HL-60 (cell line): ENCODE data around the gene PTGR1.

Experiments used
- CTCF ChIP-seq: IDR thresholded peaks from one replicate; pipeline ENCODE4 v1.5.1; 2011; ENCODE audit warnings: low read length, control low read depth, inconsistent platforms; ENCODE audit not compliant: insufficient read depth
- SPI1 ChIP-seq: IDR thresholded peaks from 2 replicates; pipeline ENCODE4 v1.6.1; 2012; ENCODE audit warnings: low read depth, mild to moderate bottlenecking, borderline replicate concordance

- TF ChIP-seq CTCF (no peak), SPI1 (no peak)
Measured at GRCh38 chr9:111599092-111599954, at the start of gene PTGR1.
